ENCODE data around the gene HRG. TPM values are rescaled to one million over a fixed set of nuclear protein-coding genes. Genes with fewer than 3 reads are reported as not detected.

Gene HRG
- total RNA-seq, 1 donor from 2014 or later = not detected

DNA sequence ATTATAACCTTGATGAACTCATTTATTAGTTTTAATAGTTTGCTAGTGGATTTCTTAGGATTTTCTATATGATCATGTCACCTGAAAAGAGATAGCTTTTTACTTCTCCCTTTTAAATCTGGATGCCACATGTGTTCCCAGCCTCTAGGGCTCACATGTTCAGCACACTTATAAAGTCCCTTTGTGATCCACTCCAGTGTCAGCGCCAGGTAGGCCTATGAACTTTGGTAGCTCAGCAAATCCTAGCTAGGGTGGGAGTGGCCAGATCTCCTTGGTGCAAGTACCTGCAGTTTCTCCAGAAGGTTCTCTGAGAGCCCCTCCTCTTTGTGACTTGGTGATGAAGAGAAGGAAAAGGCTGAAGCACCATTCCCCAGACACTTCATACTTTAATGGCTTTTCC, 17.0 kb upstream of the HRG start:
- H3K4me3 ChIP-seq = no peak overlapping the region

DNA sequence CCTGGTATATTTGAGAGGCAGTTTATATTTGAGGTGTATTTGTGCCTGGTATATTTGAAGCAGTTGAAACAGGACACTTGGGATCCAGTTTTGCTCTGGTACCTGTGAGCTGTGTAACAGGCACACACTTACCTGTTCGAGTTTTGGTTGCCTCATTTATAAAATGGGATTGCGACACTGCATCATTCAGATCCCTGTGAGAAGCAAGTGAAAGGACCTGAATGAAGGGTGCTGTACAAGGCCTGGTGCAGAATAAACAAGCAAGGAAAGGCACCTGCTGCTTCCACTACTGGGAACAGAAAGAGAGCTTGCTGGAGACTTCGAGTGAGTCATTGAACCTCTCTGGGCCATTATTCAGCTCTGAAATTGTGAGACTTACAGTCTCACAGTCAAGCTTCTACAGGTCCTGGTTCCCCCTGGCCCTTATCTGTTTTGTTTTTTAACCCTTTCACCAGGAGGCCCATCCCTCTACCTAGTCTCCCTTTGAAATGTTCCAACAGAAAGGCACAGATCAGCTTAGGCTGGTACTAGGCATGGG, 14.1 kb upstream of the HRG start:
- DNase-seq (no peak), ATAC-seq (peak; percentile 89)

More for the DNA sequence above, 17.0 kb upstream of the HRG start:
- Histone ChIP-seq H3K9me3 (no peaks in the 10 kb centered on the region), H3K36me3 (no peaks in the 10 kb centered on the region), H3K27ac (no peak overlapping the region), H3K4me1 (no peaks in the 10 kb centered on the region), H3K27me3 (peaks cover under 1% of the 10 kb centered on the region)
- no peak for ATAC-seq
- TF ChIP-seq, protein P1, sequence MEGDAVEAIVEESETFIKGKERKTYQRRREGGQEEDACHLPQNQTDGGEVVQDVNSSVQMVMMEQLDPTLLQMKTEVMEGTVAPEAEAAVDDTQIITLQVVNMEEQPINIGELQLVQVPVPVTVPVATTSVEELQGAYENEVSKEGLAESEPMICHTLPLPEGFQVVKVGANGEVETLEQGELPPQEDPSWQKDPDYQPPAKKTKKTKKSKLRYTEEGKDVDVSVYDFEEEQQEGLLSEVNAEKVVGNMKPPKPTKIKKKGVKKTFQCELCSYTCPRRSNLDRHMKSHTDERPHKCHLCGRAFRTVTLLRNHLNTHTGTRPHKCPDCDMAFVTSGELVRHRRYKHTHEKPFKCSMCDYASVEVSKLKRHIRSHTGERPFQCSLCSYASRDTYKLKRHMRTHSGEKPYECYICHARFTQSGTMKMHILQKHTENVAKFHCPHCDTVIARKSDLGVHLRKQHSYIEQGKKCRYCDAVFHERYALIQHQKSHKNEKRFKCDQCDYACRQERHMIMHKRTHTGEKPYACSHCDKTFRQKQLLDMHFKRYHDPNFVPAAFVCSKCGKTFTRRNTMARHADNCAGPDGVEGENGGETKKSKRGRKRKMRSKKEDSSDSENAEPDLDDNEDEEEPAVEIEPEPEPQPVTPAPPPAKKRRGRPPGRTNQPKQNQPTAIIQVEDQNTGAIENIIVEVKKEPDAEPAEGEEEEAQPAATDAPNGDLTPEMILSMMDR (IDR thresholded peaks at IDR 0.05) = no peak
- no peak for DNase-seq
- intact Hi-C loops (cut with DNase I) = no loop called here

DNA sequence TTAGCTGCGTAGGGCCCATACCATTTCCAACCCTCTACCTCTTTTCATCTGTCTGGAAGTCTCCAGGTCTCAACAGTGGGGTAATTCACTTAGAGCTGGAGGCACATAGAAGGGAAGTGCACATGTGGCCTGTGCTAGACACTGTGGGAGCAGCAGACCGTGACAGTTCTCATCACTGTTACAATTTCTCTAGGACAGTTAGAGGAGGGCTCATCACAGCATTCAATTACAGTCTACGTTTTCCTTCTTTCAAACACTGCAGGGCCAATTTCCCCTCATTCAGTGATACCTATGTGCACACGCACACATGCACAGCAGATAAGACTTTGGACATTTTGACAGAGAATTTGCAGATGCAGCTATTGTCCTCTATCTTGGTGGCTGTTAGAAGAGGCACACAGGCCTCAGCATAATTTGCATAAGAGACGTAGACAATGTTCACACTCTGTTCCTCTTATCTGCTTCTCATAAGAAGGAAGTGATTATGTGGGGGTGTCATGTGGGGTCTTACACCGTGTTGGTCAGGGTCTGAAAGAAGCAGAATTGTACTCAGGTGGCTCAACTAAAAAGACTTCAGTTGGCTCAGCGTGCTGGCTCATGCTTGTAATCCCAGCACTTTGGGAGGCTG, 12.6 kb upstream of the HRG start:
- no peaks in the 10 kb centered on the region for H3K27me3 ChIP-seq
- no peak for ATAC-seq
- intact Hi-C loops (cut with DNase I) = no loop called here

More for the DNA sequence above, 14.1 kb upstream of the HRG start:
- Histone ChIP-seq H3K4me3 (no peak overlapping the region), H3K9me3 (no peaks in the 10 kb centered on the region), H3K4me1 (no peaks in the 10 kb centered on the region), H3K27me3 (no peaks in the 10 kb centered on the region), H3K36me3 (no peaks in the 10 kb centered on the region), H3K27ac (no peak overlapping the region)
- intact Hi-C loops (cut with DNase I) = no loop called here
- TF ChIP-seq, protein P1 (IDR thresholded peaks at IDR 0.05) = no peak

DNA sequence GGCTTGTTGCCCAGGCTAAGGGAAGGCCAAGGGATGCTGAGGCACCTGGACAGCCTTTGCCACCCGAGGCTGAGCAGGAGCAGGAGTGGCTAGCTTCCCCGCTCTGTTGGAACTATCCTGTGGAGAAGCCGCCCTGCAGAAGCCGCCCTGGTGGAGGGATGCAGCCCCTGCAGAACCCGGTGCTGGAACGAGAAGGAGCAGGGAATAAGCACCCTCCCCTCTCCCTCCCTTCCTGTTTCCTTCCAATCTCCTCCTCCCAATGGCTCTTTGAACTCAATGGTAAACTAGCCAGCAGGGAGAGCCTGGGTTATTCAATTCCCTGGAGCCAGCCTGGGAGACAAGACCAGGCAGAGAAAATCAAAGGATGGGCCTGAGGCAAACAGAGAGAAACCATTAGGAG, 11.8 kb upstream of the HRG start:
- Histone ChIP-seq H3K9me3 (no peaks in the 10 kb centered on the region), H3K27me3 (no peaks in the 10 kb centered on the region), H3K27ac (no peak overlapping the region), H3K4me1 (no peaks in the 10 kb centered on the region), H3K4me3 (no peak overlapping the region), H3K36me3 (no peaks in the 10 kb centered on the region)
- ATAC-seq (peak; percentile 27), DNase-seq (no peak)
- TF ChIP-seq, protein P1 (IDR thresholded peaks at IDR 0.05) = no peak
- intact Hi-C loops (cut with DNase I) = no loop called here

More for the DNA sequence above, 12.6 kb upstream of the HRG start:
- H3K27ac ChIP-seq = no peak overlapping the region
- DNase-seq = no peak
- TF ChIP-seq, protein P1 (IDR thresholded peaks at IDR 0.05) = no peak
- H3K4me1 ChIP-seq = no peaks in the 10 kb centered on the region
- no peaks in the 10 kb centered on the region for H3K9me3 ChIP-seq
- no peaks in the 10 kb centered on the region for H3K36me3 ChIP-seq
- no peak overlapping the region for H3K4me3 ChIP-seq

DNA sequence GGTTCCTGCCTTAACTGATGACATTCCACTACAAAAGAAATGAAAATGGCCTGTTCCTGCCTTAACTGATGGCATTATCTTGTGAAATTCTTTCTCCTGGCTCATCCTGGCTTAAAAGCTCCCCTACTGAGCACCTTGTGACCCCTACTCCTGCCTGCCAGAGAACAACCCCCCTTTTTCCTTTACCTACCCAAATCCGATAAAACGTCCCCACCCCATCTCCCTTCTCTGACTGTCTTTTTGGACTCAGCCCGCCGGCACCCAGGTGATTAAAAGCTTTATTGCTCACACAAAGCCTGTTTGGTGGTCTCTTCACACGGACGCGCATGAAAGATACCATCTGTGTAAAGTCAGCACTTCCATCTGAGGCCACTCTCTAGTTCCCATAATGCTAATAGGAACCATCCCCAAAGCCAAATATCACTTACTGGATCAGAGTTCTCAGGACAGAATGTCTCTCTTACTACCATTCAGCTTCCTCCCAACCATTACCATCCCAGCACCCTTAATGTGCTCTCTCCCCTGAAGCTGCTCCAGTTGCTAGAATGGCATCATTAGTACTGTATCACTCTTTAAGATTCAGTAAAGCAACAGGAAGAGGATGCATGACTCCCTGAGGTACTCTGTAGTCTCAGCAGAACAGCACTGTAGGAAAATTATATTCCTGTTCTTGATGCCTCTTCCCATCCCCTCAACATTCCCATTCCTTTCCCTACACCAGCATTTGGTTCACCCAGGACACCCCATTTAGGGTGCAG, 2.3 kb upstream of the HRG start:
- Histone ChIP-seq H3K4me3 (no peak overlapping the region), H3K4me1 (no peaks in the 10 kb centered on the region), H3K27me3 (peaks cover 7% of the 10 kb centered on the region), H3K27ac (no peak overlapping the region), H3K9me3 (no peaks in the 10 kb centered on the region), H3K36me3 (no peaks in the 10 kb centered on the region)
- intact Hi-C loops (cut with DNase I) = no loop called here
- no peak for DNase-seq
- ATAC-seq = no peak
- TF ChIP-seq, protein P1 (IDR thresholded peaks at IDR 0.05) = no peak

All from upper lobe of right lung (tissue), 1 donor.